GM21723 (cell line): ENCODE results near the gene ZNF716.
"Not testable (repeated sequence)": the region's sequence is repeated elsewhere in the genome, so short reads cannot be mapped to it uniquely, and the experiment has no call there.

Source experiments
- ATAC-seq: cut with Tn5 transposase; IDR thresholded peaks from one replicate; pipeline ENCODE4 v1.9.1; 2021; ENCODE audit warnings: mild to moderate bottlenecking, moderate library complexity; ENCODE audit not compliant: unreplicated experiment

ZNF716 gene

DNA sequence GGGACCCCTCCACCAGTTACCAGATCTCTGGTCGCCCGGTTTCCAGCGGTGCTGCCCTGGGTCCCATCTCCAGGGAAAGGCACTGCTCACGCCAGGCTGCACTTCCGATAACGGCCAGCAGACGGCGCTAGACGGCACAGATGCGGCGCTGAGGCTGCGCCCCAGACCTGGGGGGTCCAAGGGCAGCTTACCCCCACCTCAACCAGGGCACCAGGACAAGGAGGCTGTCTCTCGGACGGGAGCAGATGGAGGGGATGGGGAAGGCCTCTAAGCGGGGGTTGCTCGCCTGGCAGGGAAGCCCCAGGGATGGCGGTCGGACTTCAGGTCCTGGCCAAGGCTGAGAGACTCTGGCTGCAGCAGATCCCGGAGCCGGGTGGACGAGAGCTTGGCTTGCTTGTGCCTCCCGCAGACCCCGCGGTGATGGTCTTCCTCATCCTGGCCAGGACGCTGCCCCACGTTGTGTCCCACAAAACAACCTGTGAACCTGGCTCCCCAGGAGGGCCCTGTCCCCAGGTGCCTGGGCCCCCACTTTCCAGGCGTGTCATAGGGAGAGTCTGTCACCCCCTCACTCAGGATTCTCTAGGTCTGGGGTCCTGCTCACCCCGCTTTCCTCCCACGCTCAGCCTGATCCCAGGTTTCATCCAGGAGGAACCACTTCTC lies 23.9 kb upstream of the ZNF716 start:
- ATAC-seq, result no peak

DNA sequence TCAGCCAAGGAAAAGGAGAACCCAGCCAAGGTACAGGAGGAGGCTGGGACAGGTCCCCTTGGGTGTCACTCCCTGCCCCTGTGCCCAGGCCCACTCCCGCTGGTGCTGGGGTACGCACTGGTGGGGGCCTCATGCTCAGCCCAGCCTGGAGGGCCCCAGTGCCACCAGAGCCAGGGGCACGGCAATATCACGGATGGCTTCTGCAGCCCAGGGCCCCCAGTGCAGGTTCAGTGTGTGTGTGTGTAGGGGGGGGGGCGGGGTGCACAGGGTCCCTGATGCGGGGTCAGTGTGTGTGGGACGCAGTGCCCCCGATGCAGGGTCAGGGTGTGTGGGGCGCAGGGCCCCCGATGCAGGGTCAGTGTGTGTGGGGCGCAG lies 23.4 kb upstream of the ZNF716 start:
- no peak for ATAC-seq

DNA sequence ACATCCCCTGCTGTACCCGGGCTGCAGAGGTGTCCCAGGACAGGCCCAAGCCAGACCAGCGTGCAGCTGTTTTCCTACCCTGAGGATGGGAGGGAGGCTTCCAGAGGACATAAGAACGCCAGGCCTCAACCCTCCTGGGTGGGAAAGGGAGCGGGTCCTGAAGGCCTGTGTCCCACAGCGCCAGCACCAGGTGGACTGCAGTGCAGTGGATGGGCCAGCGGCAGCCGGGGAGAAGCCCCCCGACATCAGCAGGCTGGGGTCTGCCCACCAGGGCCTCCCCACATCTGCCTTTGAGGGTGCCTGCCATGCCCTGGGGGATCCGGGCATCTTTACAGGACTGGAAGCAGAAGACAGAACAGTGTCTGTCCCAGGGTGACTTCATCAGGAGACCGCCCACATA lies 22.8 kb upstream of the ZNF716 start:
- no peak for ATAC-seq

DNA sequence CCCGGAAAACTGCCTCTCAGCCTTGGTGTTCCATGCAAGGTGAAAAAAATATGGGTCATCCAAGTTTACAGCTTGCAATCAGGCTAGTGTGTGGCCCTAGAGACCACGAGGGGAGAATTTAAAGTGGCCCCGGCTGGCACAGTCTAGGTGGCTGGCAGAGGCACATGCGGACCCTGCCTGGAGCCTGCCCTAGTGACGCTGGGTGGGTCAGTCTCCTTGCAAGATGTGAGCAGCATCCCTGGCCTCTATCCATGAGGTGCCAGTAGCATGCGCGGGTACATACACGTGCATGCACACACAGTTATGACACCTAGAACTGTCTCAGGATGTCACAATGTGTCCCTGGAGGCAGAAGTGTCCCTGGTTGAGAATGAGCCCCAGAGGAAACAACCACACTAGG lies 22.4 kb upstream of the ZNF716 start:
- ATAC-seq, result no peak

DNA sequence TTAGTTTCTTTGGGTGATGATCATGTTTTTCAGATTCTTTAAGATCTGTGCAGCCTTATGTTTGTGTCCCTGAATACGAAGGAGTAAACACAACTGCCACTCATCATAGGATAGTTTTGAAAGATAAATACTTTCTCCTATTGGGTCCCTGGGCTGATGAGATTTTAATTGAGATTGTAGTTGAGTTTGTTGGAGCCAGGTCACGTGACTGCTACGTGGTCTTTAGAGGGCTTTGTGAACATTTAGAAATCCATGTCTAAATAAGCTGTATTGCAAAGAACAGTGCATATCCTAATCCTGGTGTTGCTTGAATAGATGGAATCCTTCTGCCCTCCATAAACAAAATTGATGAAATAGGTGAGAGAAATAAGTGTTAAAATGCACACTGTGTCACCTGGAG lies 17.4 kb upstream of the ZNF716 start:
- no peak for ATAC-seq

DNA sequence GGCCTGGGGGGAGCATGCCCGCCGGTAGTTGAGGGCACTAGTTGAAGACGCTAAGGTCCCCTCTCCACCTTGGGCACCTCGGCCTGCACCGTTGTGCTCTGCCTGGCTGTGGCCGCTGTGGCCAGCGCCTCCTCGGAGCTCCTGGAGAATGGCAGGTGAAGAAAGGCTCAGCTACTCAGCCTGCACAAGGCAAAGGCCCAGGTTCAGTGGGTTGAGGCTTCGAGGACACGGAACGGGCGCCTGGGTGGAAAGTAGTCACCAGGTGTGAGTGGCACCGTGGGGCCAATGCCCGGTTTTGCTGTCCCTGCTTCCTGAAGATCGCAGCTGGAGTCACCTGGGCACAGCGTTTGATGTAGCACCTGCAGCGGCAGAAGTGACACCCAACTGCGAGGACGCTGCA lies 12.4 kb upstream of the ZNF716 start:
- no peak for ATAC-seq

DNA sequence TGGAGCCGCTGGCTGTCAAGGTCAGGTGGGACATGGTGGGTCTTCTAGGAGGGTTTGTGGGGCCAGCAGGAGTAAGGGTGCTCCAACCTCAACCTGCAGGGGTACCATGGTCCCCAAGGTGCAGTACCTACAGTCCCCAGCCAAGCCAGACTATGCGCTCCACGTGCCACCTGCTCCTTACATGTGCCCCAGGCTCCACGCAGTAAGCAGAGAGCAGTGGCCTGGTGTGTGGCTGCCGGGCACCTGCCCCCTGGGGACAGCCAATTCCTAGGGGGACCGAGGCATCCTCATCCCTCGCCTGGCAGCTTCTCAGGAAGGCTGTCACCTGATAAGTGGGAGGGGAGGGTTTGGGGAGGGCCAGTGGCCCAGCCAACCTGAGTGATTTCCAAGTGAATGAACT lies 11.7 kb upstream of the ZNF716 start:
- no peak for ATAC-seq

DNA sequence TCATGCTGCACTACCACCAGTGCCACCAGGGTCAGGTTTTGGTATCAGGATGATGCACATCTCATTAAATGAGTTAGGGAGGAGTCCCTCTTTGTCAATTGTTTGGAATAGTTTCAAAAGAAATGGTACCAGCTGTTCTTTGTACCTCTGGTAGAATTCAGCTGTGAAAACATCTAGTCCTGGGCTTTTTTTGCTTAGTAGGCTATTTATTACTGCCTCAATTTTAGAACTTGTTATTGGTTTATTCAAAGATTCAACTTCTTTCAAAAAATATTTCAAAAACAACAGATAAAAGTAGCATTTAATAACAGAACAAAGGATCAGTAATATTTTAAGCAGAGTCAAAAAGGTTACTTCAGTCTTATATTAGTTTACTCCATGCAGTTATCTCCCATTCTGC lies 6.4 kb upstream of the ZNF716 start:
- no peak for ATAC-seq

DNA sequence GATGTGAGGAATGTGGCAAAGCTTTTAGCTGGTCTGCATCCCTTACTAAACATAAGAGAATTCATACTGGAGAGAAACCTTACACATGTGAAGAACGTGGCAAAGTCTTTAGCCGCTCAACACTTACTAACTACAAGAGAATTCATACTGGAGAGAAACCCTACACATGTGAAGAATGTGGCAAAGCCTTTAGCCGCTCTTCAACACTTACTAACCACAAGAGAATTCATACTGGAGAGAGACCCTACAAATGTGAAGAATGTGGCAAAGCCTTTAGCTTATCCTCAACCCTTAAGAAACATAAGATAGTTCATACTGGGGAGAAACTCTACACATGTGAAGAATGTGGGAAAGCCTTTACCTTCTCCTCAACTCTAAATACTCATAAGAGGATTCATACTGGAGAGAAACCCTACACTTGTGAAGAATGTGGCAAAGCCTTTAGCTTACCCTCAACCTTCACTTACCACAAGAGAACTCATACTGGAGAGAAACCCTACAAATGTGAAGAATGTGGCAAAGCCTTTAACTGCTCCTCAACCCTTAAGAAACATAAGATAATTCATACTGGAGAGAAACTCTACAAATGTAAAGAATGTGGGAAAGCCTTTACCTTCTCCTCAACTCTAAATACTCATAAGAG lies 19.3 kb downstream of the ZNF716 start:
- ATAC-seq, result not testable (repeated sequence)

DNA sequence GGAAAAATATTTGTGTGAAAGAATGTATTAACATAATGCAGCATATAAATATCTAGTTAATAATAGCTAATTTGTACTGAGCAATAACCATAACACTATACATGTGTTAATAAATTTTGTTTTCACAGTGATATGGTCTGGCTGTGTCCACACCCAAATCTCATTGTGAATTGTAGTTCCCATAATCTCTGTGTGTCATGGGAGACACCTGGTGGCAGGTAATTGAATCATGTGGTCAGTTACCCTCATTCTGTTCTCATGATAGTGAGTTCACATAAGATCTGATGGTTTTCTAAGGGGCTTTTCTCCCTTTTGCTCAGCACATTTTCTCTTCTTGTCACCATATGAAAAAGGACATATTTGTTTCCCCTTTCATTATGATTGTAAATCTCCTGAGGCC lies 30.3 kb downstream of the ZNF716 start:
- ATAC-seq, result not testable (repeated sequence)

DNA sequence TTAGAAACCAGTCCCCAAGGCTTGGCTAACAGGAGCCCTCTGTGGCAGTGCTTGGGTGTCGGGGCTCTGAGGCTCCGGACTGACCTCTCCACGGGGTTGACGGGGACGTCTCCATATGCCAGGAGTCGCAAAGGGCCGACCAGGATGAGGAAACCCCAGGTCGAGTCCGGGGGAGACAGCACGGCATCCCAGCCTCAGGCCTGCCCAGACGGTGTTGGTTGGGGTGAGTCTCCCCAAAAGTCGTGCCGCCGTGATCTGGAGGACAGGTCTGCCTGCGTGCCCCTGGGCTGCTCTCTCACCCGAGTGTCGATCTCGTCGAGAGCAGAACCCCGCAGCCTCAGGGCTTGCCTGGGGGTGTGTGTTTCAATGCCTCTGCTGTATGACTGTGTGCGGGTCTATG lies 35.0 kb downstream of the ZNF716 start:
- not testable (repeated sequence) for ATAC-seq

DNA sequence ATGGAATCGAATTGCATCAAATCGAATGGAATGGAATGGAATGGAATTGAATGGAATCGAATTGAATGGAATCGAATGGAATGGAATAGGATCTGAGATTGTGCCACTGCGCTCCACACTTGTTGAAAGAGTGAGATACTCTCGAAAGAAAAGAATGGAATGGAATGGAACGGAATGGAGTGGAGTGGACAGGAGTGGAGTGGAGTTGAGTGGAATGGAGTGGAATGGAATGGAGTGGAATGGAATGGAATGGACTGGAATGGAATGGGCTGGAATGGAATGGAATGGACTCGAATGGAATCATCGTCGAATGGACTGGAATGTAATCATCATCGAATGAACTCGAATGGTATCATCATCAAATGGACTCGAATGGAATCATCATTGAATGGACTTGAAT lies 38.0 kb downstream of the ZNF716 start:
- ATAC-seq, result no peak

DNA sequence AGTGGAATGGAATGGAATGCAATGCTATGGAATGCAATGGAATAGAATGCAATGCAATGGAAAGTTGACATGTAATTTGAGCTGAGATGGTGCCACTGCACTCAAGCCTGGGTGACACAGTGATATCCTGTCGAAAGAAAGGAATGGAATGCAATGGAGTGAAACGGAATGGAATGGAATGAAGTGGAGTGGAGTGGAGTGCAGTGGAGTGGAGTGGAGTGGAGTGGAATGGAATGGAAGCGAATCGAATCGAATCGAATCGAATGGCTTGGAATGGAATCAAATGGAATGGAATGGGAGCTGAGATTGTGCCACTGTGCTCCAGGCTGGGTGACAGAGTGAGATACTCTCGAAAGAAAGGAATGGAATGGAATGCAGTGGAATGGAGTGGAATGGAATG lies 45.1 kb downstream of the ZNF716 start:
- ATAC-seq, result not testable (repeated sequence)

DNA sequence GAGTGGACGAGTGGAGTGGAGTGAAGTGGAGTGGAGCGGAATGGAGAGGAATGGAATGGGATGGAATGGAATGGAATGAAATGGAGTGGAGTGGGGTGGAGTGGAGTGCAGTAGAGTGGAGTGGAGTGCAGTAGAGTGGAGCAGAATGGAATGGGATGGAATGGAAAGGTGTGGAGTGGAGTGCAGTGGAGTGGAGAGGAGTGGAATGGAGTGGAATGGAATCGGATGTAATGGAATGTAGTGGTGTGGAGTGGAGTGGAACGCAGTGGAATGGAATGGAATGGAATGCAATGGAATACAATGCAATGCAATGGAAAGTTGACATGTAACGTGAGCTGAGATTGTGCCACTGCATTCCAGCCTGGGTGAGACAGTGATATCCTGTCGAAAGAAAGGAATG lies 46.4 kb downstream of the ZNF716 start:
- ATAC-seq, result no peak

DNA sequence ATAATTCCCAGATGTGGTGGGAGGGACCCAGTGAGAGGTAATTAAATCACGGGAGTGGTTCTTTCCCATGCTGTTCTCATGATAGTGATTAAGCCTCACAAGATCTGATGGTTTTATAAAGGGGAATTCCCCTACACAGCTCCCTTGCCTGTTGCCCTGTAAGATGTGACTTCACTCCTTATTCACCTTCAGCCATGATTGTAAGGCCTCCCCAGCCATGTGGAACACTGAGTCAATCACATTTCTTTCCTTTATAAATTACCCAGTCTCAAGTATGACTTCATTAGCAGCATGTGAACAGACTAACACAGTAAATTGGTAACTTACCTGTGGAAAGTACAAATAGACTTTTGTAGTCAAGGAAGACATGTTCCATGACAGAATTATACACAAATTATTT lies 55.2 kb downstream of the ZNF716 start:
- ATAC-seq, result no peak
